ENCODE data around the gene TROAP.

The TROAP gene

DNA sequence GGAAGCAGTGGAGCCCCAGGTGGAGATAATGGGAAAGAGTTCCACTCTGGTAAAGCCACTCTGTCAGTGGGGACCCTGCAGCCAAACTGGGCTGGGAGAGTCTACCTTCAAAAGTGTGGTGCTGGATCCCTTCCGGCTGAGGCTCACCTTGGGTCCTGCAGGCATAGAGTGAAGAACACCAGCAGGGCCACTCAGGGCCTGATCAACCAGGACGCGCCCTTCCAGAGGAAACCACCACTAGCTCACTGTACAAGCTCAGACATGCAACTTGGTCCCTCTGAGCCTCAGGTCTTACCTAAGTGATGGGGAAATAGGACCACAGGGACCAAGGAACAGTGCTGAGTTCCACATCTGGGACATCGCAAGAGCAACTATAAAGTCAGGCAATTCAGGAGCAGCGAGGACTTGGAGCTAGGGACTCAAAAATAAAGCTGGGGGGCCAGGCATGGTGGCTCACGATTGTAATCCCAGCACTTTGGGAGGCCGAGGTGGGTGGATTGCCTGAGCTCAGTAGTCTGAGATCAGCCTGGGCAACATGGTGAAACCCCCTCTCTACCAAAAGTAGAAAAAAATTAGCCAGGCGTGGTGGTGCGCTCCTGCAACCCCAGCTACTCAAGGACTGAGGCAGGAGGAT, 34.0 kb upstream of the TROAP start:
- Mint-ChIP-seq H3K27me3 (peaks cover 49% of the 10 kb centered on the region), H3K9me3 (no peaks in the 10 kb centered on the region), H3K4me1 (no peaks in the 10 kb centered on the region), H3K36me3 (no peaks in the 10 kb centered on the region), H3K4me3 (no peak overlapping the region), H3K27ac (no peak overlapping the region)
- no peak for ATAC-seq

DNA sequence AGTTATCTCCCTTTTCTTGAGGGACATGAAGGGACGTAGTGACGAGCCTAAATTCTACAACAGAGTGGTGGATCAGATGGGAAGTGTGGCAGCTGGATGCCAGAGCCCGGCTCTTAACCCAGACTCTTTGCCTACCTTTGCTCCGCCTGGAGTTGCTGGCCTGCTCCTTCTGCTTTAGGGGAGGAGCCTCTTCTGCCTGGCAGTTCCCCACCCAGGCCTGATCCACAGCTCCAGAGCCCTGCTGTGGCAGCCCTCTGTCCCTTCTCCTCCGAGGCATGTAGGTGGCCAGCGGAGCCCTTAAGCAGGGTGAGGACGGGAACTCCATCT, 30.4 kb upstream of the TROAP start:
- no peak for ATAC-seq
- Mint-ChIP-seq H3K4me1 (peaks cover 24% of the 10 kb centered on the region), H3K27ac (no peak overlapping the region)

DNA sequence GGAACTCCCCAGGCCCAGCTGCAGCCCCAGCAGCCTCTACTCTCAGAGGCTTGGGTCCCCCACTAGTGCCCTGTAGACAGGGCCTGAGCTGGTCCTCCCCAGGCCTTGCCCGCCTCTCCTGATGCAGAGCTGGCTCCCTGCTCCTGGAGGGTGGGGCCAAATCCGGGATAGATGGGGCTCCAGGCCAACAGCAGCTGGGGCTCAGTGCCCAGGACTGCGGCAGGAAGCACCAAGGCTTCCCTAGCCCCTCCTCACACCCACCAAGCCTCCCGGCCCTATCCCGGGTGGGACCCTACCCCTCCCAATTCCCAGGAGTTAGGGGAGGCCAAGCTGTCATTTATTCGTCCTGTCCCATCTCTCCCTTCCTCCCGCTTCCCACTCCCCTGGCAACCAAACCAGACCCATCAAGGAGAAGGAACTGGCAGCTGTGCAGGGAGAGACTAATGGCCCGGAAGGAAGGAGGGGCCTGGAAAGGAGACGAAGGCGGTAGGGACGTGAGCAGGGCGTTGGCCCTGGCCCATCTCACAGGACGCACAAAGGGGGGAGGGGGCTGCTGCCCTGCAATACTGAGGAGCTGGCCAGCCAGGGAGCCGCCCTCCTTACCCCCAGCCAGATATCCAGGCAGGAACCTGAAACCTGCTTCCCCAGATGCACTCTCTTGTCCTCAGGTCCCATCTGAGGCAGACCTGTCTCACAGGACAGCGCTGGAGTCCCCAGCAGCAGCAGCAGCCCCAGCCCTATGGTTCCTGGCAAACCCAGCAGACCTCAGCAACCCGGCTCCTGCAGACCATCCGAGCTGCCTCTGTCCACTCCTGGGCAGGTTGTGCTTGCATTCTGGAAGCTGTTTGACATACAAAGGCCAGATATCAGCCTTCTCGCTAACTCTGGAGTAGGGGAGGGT, 29.7 kb upstream of the TROAP start:
- Mint-ChIP-seq H3K4me1 (peaks cover 29% of the 10 kb centered on the region), H3K27me3 (peaks cover 68% of the 10 kb centered on the region), H3K9me3 (no peaks in the 10 kb centered on the region), H3K27ac (no peak overlapping the region), H3K4me3 (no peak overlapping the region), H3K36me3 (no peaks in the 10 kb centered on the region)
- ATAC-seq: no peak

More for the DNA sequence above, 30.4 kb upstream of the TROAP start:
- H3K36me3 Mint-ChIP-seq: no peaks in the 10 kb centered on the region
- H3K9me3 Mint-ChIP-seq: no peaks in the 10 kb centered on the region
- peaks cover 68% of the 10 kb centered on the region for H3K27me3 Mint-ChIP-seq
- H3K4me3 Mint-ChIP-seq: no peak overlapping the region

DNA sequence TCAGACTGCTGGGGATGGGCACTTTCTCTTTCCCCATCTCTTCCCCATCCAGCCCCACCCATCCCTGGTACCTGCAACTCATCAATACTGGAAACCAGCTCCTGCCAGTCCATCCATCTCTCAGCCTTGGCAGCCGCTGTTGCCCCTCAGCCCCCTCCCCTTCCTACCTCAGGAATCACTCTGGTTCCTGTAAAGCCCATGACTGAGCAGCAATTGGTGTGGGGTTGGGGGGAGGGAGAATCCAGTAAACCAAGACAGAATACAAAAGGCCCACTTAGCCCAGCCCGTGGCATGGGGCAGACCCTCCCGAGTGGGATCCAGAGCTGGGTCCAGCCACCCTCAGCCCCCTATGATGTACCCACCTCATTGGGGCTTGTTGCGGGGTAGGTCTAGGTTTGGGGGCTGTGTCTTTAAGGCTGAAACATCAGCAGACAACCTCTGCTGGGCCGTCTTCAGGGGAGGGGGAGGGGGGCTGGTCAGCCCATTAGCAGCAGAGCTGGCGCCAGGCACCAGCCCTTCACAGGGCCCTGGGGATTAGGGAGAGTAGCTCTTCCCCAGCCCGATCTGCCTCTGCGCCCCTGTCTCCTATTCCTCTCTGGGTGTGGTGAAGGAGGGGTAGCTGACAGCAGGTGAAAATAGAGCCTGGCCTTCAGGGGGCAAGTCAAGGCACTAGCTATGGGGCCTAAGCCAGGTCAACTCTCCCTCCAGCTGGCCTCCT, 28.8 kb upstream of the TROAP start:
- Mint-ChIP-seq H3K36me3 (no peaks in the 10 kb centered on the region), H3K27ac (no peak overlapping the region), H3K4me1 (peaks cover 29% of the 10 kb centered on the region), H3K4me3 (no peak overlapping the region), H3K27me3 (peaks cover 68% of the 10 kb centered on the region), H3K9me3 (no peaks in the 10 kb centered on the region)
- ATAC-seq: no peak

DNA sequence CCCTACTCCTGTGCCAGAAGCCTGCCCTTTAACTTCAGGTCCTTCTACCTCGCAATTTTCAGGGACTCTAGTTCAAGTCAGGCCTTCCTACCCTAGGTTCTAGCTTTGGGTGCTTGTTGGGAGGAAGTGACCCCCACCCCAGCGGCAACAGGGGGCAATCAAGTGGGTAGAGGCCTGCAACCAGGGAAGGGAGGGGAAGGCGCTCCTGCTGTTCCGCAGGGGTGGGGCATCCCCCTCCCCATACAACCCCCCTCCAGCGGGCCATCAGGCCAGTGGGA, 28.3 kb upstream of the TROAP start:
- H3K4me1 Mint-ChIP-seq: peaks cover 29% of the 10 kb centered on the region
- H3K36me3 Mint-ChIP-seq: no peaks in the 10 kb centered on the region
- peaks cover 70% of the 10 kb centered on the region for H3K27me3 Mint-ChIP-seq
- no peak for ATAC-seq
- H3K27ac Mint-ChIP-seq: no peak overlapping the region
- no peak overlapping the region for H3K4me3 Mint-ChIP-seq
- H3K9me3 Mint-ChIP-seq: no peaks in the 10 kb centered on the region

DNA sequence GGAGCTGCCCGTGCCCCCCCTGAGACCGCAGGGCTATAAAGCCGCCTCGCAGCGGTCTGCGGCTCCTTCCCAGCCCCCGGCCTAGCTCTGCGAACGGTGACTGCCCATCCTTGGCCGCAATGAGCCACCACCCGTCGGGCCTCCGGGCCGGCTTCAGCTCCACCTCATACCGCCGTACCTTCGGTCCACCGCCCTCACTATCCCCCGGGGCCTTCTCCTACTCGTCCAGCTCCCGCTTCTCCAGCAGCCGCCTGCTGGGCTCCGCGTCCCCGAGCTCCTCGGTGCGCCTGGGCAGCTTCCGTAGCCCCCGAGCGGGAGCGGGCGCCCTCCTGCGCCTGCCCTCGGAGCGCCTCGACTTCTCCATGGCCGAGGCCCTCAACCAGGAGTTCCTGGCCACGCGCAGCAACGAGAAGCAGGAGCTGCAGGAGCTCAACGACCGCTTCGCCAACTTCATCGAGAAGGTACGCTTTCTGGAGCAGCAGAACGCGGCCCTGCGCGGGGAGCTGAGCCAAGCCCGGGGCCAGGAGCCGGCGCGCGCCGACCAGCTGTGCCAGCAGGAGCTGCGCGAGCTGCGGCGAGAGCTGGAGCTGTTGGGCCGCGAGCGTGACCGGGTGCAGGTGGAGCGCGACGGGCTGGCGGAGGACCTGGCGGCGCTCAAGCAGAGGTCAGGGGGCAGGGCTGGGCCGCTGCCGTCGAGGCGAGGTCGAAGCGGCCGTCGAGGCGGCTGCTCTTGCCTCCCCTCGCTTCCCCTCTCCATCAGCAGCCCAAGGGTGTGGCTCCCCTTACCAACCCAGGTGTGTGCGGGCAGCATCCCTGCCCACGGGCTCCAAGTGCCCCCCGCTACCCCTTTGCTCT, 27.7 kb upstream of the TROAP start, which contains the start of gene PRPH:
Gene PRPH, plus strand, starts transcription at position 66 of the 855 bp plus-strand sequence. Its CDS starts 54 bp downstream, at position 120.
- Mint-ChIP-seq H3K4me3 (peak within 1 kb of the TSS; percentile 26), H3K36me3 (no peaks in the 10 kb centered on the region), H3K4me1 (peaks cover 29% of the 10 kb centered on the region), H3K9me3 (no peaks in the 10 kb centered on the region), H3K27ac (no peak within 1 kb of the TSS), H3K27me3 (peaks cover 70% of the 10 kb centered on the region)
- no peak for ATAC-seq

DNA sequence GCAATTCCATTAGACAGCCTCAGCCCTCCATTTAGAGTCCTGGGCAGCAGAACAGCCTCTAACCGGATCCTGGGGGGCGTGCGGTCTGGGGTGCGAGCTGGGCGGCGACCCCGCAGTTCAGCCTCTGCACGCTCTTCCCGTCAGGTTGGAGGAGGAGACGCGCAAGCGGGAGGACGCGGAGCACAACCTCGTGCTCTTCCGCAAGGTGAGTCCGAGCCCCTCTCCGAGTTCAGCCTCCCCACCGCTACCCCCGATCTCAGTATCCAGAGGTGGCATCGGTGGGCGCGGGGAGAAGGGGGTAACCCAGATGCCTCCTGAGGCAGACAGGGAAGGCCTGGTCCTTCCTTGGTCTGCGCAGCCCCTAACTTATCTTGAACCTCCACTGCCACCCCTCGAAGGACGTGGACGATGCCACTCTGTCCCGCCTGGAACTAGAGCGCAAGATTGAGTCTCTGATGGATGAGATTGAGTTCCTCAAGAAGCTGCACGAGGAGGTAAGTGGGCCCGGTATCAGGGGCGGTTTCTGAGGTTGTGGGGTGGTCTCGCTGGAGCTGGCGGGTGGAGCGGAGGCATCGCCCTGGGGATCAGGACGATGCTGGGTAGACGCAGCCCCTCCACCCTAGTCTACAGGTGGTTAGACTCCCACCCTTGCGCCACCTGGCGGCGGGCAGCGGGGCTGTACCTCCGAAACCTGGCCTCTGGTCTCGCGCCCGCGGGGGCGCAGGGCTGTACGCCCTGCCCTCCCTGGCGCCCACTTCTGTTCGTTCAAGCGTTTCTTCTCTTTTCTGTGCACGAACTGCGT, 26.8 kb upstream of the TROAP start:
- no peak overlapping the region for H3K27ac Mint-ChIP-seq

DNA sequence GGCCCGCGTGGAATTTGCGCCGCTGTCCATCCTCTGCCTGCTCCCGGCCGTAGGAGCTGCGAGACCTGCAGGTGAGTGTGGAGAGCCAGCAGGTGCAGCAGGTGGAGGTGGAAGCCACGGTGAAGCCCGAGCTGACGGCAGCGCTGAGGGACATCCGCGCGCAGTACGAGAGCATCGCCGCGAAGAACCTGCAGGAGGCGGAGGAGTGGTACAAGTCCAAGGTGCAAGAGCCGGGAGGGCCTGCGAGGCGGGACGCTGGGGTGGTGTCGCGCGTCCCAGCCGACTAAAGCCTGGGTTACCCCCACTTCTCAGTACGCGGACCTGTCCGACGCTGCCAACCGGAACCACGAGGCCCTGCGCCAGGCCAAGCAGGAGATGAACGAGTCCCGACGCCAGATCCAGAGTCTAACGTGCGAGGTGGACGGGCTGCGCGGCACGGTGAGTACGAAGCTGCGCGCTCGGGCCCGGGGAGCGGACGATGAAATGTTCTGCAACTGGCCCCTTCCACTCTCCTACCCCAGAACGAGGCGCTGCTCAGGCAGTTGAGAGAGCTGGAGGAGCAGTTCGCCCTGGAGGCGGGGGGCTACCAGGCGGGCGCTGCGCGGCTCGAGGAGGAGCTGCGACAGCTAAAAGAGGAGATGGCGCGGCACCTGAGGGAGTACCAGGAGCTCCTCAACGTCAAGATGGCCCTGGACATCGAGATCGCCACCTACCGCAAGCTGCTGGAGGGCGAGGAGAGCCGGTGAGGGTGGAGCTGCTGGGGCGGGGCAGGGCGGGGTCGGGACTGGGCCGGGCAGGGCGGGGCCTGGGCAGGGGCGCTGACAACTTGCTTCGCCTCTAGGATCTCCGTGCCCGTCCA, 26.0 kb upstream of the TROAP start:
- H3K4me1 Mint-ChIP-seq: peaks cover 35% of the 10 kb centered on the region
- no peaks in the 10 kb centered on the region for H3K9me3 Mint-ChIP-seq
- H3K27me3 Mint-ChIP-seq: peaks cover 75% of the 10 kb centered on the region

More for the DNA sequence above, 26.8 kb upstream of the TROAP start:
- no peaks in the 10 kb centered on the region for H3K9me3 Mint-ChIP-seq
- no peaks in the 10 kb centered on the region for H3K36me3 Mint-ChIP-seq
- H3K4me3 Mint-ChIP-seq: peak overlapping the region; percentile 71
- peaks cover 75% of the 10 kb centered on the region for H3K27me3 Mint-ChIP-seq
- peak; percentile 56 for ATAC-seq
- H3K4me1 Mint-ChIP-seq: peaks cover 29% of the 10 kb centered on the region

DNA sequence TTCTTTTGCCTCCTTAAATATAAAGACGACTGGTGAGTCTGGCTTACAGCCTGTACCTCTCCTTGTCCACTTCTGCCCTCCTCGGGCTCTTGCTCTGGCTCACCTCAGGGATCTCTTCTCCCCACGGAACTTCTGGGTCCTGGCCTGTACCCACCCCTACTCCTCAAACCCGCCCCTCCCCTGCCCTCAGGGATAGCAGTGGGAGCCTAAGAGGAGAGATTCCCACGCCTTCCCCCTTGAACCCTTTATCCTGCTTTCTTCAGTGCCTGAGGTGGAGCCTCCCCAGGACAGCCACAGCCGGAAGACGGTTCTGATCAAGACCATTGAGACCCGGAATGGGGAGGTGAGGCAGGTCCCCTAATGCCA, 25.4 kb upstream of the TROAP start:
- peaks cover 35% of the 10 kb centered on the region for H3K4me1 Mint-ChIP-seq
- no peak for ATAC-seq
- H3K27me3 Mint-ChIP-seq: peaks cover 81% of the 10 kb centered on the region
- peak overlapping the region; percentile 1 for H3K4me3 Mint-ChIP-seq
- no peak overlapping the region for H3K27ac Mint-ChIP-seq
- H3K36me3 Mint-ChIP-seq: no peaks in the 10 kb centered on the region
- H3K9me3 Mint-ChIP-seq: no peaks in the 10 kb centered on the region

More for the DNA sequence above, 26.0 kb upstream of the TROAP start:
- Mint-ChIP-seq H3K36me3 (no peaks in the 10 kb centered on the region), H3K27ac (no peak overlapping the region), H3K4me3 (peak overlapping the region; percentile 71)
- ATAC-seq: peak; percentile 47

DNA sequence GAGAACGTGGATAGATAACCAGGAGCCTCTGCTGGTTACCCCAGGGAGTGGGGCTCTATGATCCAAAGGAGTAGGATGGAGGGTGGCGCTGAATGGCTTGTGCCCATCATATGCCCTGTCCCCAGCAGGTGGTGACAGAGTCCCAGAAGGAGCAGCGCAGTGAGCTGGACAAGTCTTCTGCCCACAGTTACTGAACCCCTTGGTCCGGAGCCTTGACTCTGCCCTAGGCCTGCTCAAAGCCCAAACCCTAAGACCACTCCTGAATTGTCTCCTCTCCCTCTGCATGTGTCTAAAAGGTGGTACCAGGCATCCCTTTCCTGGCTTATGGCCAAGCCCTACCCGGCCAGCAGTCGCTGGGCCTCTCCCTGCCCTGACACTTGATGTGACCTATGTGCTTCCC, 24.9 kb upstream of the TROAP start:
- no peak overlapping the region for H3K27ac Mint-ChIP-seq
- ATAC-seq: no peak
- peaks cover 85% of the 10 kb centered on the region for H3K27me3 Mint-ChIP-seq
- H3K9me3 Mint-ChIP-seq: no peaks in the 10 kb centered on the region
- H3K4me3 Mint-ChIP-seq: no peak overlapping the region
- no peaks in the 10 kb centered on the region for H3K36me3 Mint-ChIP-seq
- peaks cover 35% of the 10 kb centered on the region for H3K4me1 Mint-ChIP-seq

DNA sequence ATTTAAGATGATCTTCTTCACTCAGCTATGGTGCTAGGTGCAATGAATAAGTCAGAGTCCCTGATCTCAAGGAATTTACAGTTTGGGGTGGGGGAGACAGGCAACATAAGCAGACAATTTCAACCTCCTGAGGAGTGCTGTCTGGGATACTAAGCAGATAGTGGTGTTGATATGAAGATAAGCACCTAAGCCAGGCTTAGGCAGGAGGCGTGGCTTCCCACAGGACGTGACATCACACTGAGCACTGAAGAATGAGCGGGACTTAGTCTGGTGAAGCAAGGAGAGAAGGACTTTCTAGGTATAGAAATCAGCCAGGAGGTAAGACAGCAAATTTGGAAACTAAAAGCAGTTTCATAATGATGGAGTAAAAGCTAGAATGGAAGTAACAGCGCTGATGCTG, 21.3 kb upstream of the TROAP start:
- Mint-ChIP-seq H3K4me1 (peaks cover 26% of the 10 kb centered on the region), H3K9me3 (no peaks in the 10 kb centered on the region), H3K36me3 (no peaks in the 10 kb centered on the region), H3K27me3 (peaks cover 82% of the 10 kb centered on the region), H3K4me3 (no peak overlapping the region), H3K27ac (no peak overlapping the region)
- no peak for ATAC-seq

DNA sequence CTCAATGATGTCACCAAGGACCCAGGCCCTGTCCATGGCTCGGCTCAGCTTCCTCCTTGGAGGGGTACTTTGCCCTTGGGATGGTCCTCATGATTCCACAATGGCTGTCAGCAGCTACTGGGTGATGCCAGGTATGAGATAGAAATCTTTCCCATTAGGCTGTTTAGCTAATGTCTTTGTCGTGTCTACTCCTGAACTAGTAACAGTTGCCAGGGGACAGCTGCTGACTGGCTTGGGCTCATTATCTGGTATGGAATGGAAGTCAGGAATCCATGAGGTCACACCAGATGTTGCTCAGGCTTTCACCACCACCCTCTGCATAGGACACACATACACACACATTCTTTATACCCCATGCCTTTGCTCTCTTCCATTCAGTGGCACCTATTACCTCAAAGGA, 18.9 kb upstream of the TROAP start:
- ATAC-seq: no peak
- peaks cover 11% of the 10 kb centered on the region for H3K4me1 Mint-ChIP-seq
- H3K4me3 Mint-ChIP-seq: no peak overlapping the region
- H3K9me3 Mint-ChIP-seq: no peaks in the 10 kb centered on the region
- no peaks in the 10 kb centered on the region for H3K36me3 Mint-ChIP-seq
- H3K27ac Mint-ChIP-seq: no peak overlapping the region
- peaks cover 78% of the 10 kb centered on the region for H3K27me3 Mint-ChIP-seq

DNA sequence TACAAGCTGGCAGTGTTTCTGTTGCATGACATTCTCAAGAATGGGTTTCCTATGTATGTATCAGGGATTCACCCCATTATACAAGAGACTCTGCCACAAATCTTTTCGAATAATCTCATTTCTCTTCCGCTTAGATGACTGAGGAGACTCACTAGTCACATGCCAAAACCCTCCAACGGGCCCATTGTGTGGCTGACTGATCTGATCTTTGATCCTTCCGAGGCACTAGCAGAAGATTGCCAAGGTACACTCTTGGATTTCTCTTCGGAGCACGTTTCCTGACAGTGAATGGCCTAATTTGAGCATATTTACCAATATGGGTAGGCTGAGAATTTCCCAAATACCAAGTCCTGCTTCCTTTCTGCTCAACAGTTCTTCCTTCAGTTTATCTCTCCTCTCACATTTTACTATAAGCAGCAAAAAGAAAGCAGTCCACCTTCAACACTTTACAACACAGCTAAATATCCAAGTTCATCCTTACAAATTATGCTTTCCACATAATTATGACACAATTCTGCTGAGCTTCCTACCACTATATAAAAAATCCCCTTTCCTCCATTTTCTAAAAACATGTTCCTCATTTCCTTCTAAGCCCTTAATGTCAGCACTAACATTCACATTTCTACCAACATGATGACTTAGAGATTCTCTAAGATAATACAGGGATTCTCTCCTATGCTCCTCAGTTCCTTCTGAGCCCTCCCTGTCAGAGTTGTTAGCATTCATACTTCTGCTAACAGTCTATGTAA, 17.1 kb upstream of the TROAP start:
- H3K9me3 Mint-ChIP-seq: no peaks in the 10 kb centered on the region
- no peak for ATAC-seq
- no peak overlapping the region for H3K27ac Mint-ChIP-seq
- no peaks in the 10 kb centered on the region for H3K36me3 Mint-ChIP-seq
- no peak overlapping the region for H3K4me3 Mint-ChIP-seq
- H3K4me1 Mint-ChIP-seq: peaks cover 11% of the 10 kb centered on the region
- peaks cover 84% of the 10 kb centered on the region for H3K27me3 Mint-ChIP-seq

Data from stimulated activated memory B cell treated with anti-CD40 and anti-IgM and Interleukin-4, amounts not matched to agents 10 μg/mL and 1 μg/mL and 100 μg/mL, for 72 hours (primary cell).